ENCODE measurements around the gene ACTN3.

GRCh38 chr11:66607126-66607834, 60.6 kb downstream of the ACTN3 start:
- no peak for TF ChIP-seq POLR2A (IDR thresholded peaks at IDR 0.05)
- no peak for TF ChIP-seq CTCF (IDR thresholded peaks at IDR 0.05)

All from breast epithelium (tissue), 3 donors.